H1 (cell line): ENCODE data around the gene SVOPL. TPM values are rescaled to one million over a fixed set of nuclear protein-coding genes. Genes with fewer than 3 reads are reported as not detected.

ENCODE experiments used
- BRCA1 ChIP-seq: IDR thresholded peaks from 2 replicates; pipeline ENCODE4 v1.6.1; 2012; ENCODE audit warnings: low read depth, low read length, improper control_type of control experiment
- CTBP2 ChIP-seq: IDR thresholded peaks from 2 replicates; pipeline ENCODE4 v1.7.0; 2011; ENCODE audit warnings: borderline replicate concordance, mild to moderate bottlenecking, moderate library complexity, mixed read lengths, low read length; ENCODE audit not compliant: insufficient read depth, insufficient read length
- EZH2 ChIP-seq: fragments of 200-600 bp; sonication (generic); IDR thresholded peaks from 2 replicates; pipeline ENCODE4 v1.7.1; 2012; ENCODE audit warnings: low read depth, mild to moderate bottlenecking, moderate library complexity, low read length, inconsistent platforms; ENCODE audit not compliant: severe bottlenecking
- JUN ChIP-seq: IDR thresholded peaks from 2 replicates; pipeline ENCODE4 v1.6.1; 2011; ENCODE audit warnings: low read depth, mild to moderate bottlenecking, improper control_type of control experiment, low read length
- POU5F1 ChIP-seq: IDR thresholded peaks from 2 replicates; pipeline ENCODE4 v1.6.1; 2011; ENCODE audit warnings: low read depth, mild to moderate bottlenecking, low read length, moderate library complexity
- SAP30 ChIP-seq: fragments of 300-600 bp; sonication (generic); IDR thresholded peaks from 2 replicates; pipeline ENCODE4 v1.7.1; 2012; ENCODE audit warnings: low read length, moderate library complexity, mild to moderate bottlenecking, inconsistent platforms; ENCODE audit not compliant: insufficient read depth, insufficient replicate concordance
- SRF ChIP-seq: IDR thresholded peaks from 2 replicates; pipeline ENCODE4 v1.6.1; 2011; ENCODE audit warnings: mild to moderate bottlenecking, low read depth, low read length, moderate library complexity
- TCF12 ChIP-seq: IDR thresholded peaks from 2 replicates; pipeline ENCODE4 v1.6.1; 2011; ENCODE audit warnings: low read depth, mild to moderate bottlenecking, low read length
- polyA plus RNA-seq, 7 experiments: library from polyadenylated mRNA; depleted of rRNA in 3 of 7; stranded (reverse) in 5 of 7; unstranded in 2 of 7; fragments of >200 nt in 5 of 7; fragments of 200-250 nt in 2 of 7; gene quantifications; 1 replicate in 5 of 7; 2 replicates in 1 of 7; 4 replicates in 1 of 7; pipeline versions ENCODE4 v1.2.1 to v1.2.3, GENCODE V29; 2011 to 2013; ENCODE audit warnings: missing spikeins in 2 of 7, mixed read lengths in 2 of 7
- total RNA-seq: library from RNA; stranded (reverse); fragmentation: NEBNext Ultra II Directional; extraction: Animal tissue kit (Norgen Biotek cat#: 25700); gene quantifications from 2 replicates; pipeline ENCODE4 v1.2.1, GENCODE V29; 2021
- TF ChIP-seq, protein P1 (sequence below): IDR thresholded peaks from 2 replicates; pipeline ENCODE4 v1.6.1; 2011; ENCODE audit warnings: low read length, improper control_type of control experiment

Gene SVOPL
- total and polyA plus RNA-seq, 2 of the 8 experiments (the other 6 are each of a cell fraction or from before 2014, with no cell fraction given), result 1.1 to 1.4 TPM

DNA sequence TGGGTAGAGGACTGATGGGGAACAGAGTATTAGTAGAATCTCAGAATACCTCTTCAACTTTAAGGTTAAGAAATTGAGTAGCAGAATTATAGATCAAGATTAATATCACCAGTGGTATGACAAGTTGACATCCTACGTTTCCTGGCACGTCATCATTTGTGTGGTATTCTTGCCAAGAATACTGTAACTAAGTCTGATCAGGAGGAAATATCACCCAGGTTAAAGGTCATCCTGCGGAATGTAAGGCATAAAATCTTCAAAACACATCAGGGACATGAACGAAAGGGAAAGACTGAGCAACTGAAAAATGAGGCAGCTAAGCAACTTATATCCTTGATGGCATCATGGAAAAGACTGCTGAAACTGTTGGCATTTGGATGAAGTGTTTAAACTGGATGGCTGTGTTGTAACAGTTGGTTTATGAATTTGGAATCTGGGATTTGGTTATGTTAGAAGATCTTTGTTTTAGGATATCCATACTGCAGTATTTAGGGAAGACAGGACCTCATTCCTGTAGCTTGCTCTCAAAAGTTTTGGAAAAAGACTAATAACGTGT is 155.0 kb downstream of the SVOPL start (continued):
- TF ChIP-seq BRCA1 (no peak), SRF (no peak), EZH2 (no peak), CTBP2 (no peak), JUN (no peak), POU5F1 (no peak), TCF12 (no peak), SAP30 (no peak)
- TF ChIP-seq, protein P1, sequence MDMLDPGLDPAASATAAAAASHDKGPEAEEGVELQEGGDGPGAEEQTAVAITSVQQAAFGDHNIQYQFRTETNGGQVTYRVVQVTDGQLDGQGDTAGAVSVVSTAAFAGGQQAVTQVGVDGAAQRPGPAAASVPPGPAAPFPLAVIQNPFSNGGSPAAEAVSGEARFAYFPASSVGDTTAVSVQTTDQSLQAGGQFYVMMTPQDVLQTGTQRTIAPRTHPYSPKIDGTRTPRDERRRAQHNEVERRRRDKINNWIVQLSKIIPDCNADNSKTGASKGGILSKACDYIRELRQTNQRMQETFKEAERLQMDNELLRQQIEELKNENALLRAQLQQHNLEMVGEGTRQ, result no peak
